SK-N-SH (cell line): ENCODE results near the gene R3HDM2. TPM values are rescaled to one million over a fixed set of nuclear protein-coding genes. Genes with fewer than 3 reads are reported as not detected.

Experiments
- CTCF ChIA-PET: fragments of 300-600, 350-600 bp; formaldehyde crosslinking; extraction: SDS; loops from one replicate; lab custom pipeline; 2021; lab: Yijun Ruan, JAX
- POLR2A ChIA-PET: fragments of 350-600 bp; sonication (Branson Sonifier 250); formaldehyde crosslinking; extraction: SDS; loops from one replicate; lab custom pipeline; 2020; ENCODE audit warnings: antibody characterized with exemption, inconsistent platforms; lab: Yijun Ruan, JAX
- DNase-seq: peaks from one replicate; pipeline ENCODE4 v3.0.0; 2012
- H2AFZ ChIP-seq: fragments of 200-600 bp; sonication (generic); 2 replicates; pipeline ENCODE4 v1.8.1; 2016; ENCODE audit warnings: antibody characterized with exemption, mild to moderate bottlenecking, low read depth
- H3F3A ChIP-seq: fragments of 200-600 bp; sonication (generic); replicated peaks from 2 replicates; pipeline ENCODE3; 2016; ENCODE audit warnings: antibody characterized with exemption, mild to moderate bottlenecking; ENCODE audit not compliant: insufficient read depth
- H3K27ac ChIP-seq, 2 experiments: fragments of 200-500 bp in 1 of 2; fragments of 200-600 bp in 1 of 2; sonication (Bioruptor generic) in 1 of 2; sonication (generic), shearing (Covaris generic) in 1 of 2; 2 replicates each; pipeline versions ENCODE4 v1.5.1 to v1.6.1; 2014 to 2016; ENCODE audit warnings: low read depth in 2 of 2, inconsistent platforms in 1 of 2, low read length in 1 of 2, mild to moderate bottlenecking in 1 of 2, mixed read lengths in 1 of 2
- H3K27me3 ChIP-seq: fragments of 200-600 bp; sonication (generic), shearing (Covaris generic); 2 replicates; pipeline ENCODE4 v1.6.1; 2016; ENCODE audit warnings: mixed run types; ENCODE audit not compliant: insufficient read depth
- H3K36me3 ChIP-seq, 2 experiments: fragments of 200-500 bp in 1 of 2; fragments of 200-600 bp in 1 of 2; sonication (Bioruptor generic) in 1 of 2; sonication (generic) in 1 of 2; replicated peaks in 1 of 2; 2 replicates each; pipeline versions ENCODE3 to v1.5.1; 2014 to 2016; ENCODE audit warnings: low read length in 1 of 2, mild to moderate bottlenecking in 1 of 2; ENCODE audit not compliant: insufficient read depth in 2 of 2, control insufficient read depth in 1 of 2
- H3K4me1 ChIP-seq, 2 experiments: fragments of 200-500 bp in 1 of 2; fragments of 200-600 bp in 1 of 2; sonication (Bioruptor generic) in 1 of 2; sonication (generic), shearing (Covaris generic) in 1 of 2; 2 replicates each; pipeline versions ENCODE4 v1.5.1 to v1.6.1; 2014 to 2016; ENCODE audit warnings: low read depth in 1 of 2, low read length in 1 of 2, mixed run types in 1 of 2; ENCODE audit not compliant: insufficient read depth in 2 of 2, control insufficient read depth in 1 of 2
- H3K4me2 ChIP-seq: fragments of 200-600 bp; sonication (generic), shearing (Covaris generic); 2 replicates; pipeline ENCODE4 v1.6.1; 2017; ENCODE audit warnings: mixed run types
- H3K4me3 ChIP-seq, 2 experiments: fragments of 200-500 bp in 1 of 2; fragments of 200-600 bp in 1 of 2; sonication (Bioruptor generic) in 1 of 2; sonication (generic), shearing (Covaris generic) in 1 of 2; 2 replicates each; pipeline versions ENCODE4 v1.5.1 to v1.8.1; 2014 to 2016; ENCODE audit warnings: low read depth in 2 of 2, inconsistent platforms in 1 of 2, low read length in 1 of 2, mild to moderate bottlenecking in 1 of 2, mixed read lengths in 1 of 2, moderate library complexity in 1 of 2
- H3K79me2 ChIP-seq: fragments of 200-600 bp; sonication (generic); 2 replicates; pipeline ENCODE4 v1.8.1; 2017; ENCODE audit warnings: mild to moderate bottlenecking; ENCODE audit not compliant: insufficient read depth
- H3K9ac ChIP-seq: fragments of 200-600 bp; sonication (generic); 2 replicates; pipeline ENCODE4 v1.6.1; 2017; ENCODE audit warnings: mixed run types
- H3K9me2 ChIP-seq: fragments of 200-600 bp; sonication (generic); 2 replicates; pipeline ENCODE4 v1.6.1; 2017; ENCODE audit warnings: mixed run types
- H3K9me3 ChIP-seq: fragments of 200-600 bp; sonication (generic); 2 replicates; pipeline ENCODE4 v1.6.1; 2017; ENCODE audit warnings: mixed run types, mild to moderate bottlenecking, moderate library complexity
- H4K20me1 ChIP-seq: fragments of 200-600 bp; sonication (generic); 2 replicates; pipeline ENCODE4 v1.6.1; 2017; ENCODE audit warnings: mild to moderate bottlenecking, mixed run types; ENCODE audit not compliant: insufficient read depth
- CTCF ChIP-seq: fragments of 200-600 bp; sonication (generic); IDR thresholded peaks from 2 replicates; pipeline ENCODE4 v1.6.1; 2017; ENCODE audit warnings: antibody characterized with exemption, mild to moderate bottlenecking, moderate library complexity
- FOSL2 ChIP-seq: IDR thresholded peaks from 2 replicates; pipeline ENCODE4 v1.4.0; 2012; ENCODE audit warnings: low read depth, mild to moderate bottlenecking, moderate library complexity, borderline replicate concordance
- FOXJ3 ChIP-seq: sonication (generic); formaldehyde crosslinking; IDR thresholded peaks from 2 replicates; pipeline ENCODE4 v1.5.1; 2020; ENCODE audit warnings: mild to moderate bottlenecking, missing genetic modification reagents
- IRF3 ChIP-seq: fragments of 150-350 bp; IDR thresholded peaks from 2 replicates; pipeline ENCODE4 v1.6.1; 2016; ENCODE audit warnings: mild to moderate bottlenecking, low read depth, low read length
- MEF2A ChIP-seq: IDR thresholded peaks from 2 replicates; pipeline ENCODE4 v1.4.0; 2012; ENCODE audit warnings: low read depth, borderline replicate concordance
- MXI1 ChIP-seq: IDR thresholded peaks from 2 replicates; pipeline ENCODE4 v1.6.1; 2012; ENCODE audit warnings: mild to moderate bottlenecking, low read depth, low read length, improper control_type of control experiment
- NRF1 ChIP-seq: IDR thresholded peaks from 2 replicates; pipeline ENCODE4 v1.6.1; 2012; ENCODE audit warnings: low read depth, mild to moderate bottlenecking, low read length
- PBX3 ChIP-seq: IDR thresholded peaks from 2 replicates; pipeline ENCODE4; 2012
- RFX5 ChIP-seq: IDR thresholded peaks from 2 replicates; pipeline ENCODE4 v1.6.1; 2012; ENCODE audit warnings: mild to moderate bottlenecking, improper control_type of control experiment, low read length
- RXRA ChIP-seq: IDR thresholded peaks from 2 replicates; pipeline ENCODE4 v1.4.0; 2012; ENCODE audit warnings: low read depth, mild to moderate bottlenecking, borderline replicate concordance
- SIN3A ChIP-seq: IDR thresholded peaks from 2 replicates; pipeline ENCODE4 v1.6.1; 2012; ENCODE audit warnings: low read depth, mild to moderate bottlenecking, low read length, moderate library complexity, borderline replicate concordance
- SMC3 ChIP-seq: IDR thresholded peaks from 2 replicates; pipeline ENCODE4 v1.6.1; 2012; ENCODE audit warnings: low read depth, low read length, improper control_type of control experiment
- TEAD4 ChIP-seq: IDR thresholded peaks from 2 replicates; pipeline ENCODE4 v1.4.0; 2012; ENCODE audit warnings: mild to moderate bottlenecking, borderline replicate concordance; ENCODE audit not compliant: insufficient read depth
- USF1 ChIP-seq: IDR thresholded peaks from 2 replicates; pipeline ENCODE4 v1.4.0; 2012; ENCODE audit warnings: low read depth, borderline replicate concordance
- WGBS: methylation state at CpG from one replicate; pipeline ENCODE4 v1.1.6; 2017; ENCODE audit warnings: low lambda C conversion rate; 5-methylcytosine and 5-hydroxymethylcytosine counted together
- polyA plus RNA-seq, 3 experiments: library from polyadenylated mRNA; depleted of rRNA; stranded (reverse); fragments of >200 nt; gene quantifications; 2 replicates each; pipeline ENCODE4 v1.2.3, GENCODE V29; 2012

R3HDM2 gene
- polyA plus RNA-seq, 1 of the 3 experiments (the other 2 are of a cell fraction), result 23.1 TPM

GRCh38 chr12:57237932-57238853, 192.7 kb downstream of the R3HDM2 start:
- 0 out of 2 replicates have a peak overlapping the region, but pooled peaks have one; percentile 96 for H3K4me2 ChIP-seq
- no peaks in the 10 kb centered on the region for H3K79me2 ChIP-seq
- H2AFZ ChIP-seq, result 0 out of 2 replicates have a peak overlapping the region, but pooled peaks have one; percentile 62
- peaks cover 9 to 18% of the 10 kb centered on the region in 2 experiments for H3K36me3 ChIP-seq
- DNase-seq, result peak; percentile 73
- CTCF ChIA-PET, result interaction anchor here (0.6 to 31.5 kb wide), 32 partner anchors 11 to 688 kb away, joined by 3 to 937 read pairs (median 4); partner anchors contain the start of genes GLI1, INHBE, LRP1 and NXPH4
- peaks cover 23 to 57% of the 10 kb centered on the region in 2 experiments; a peak in 2 of 4 replicates for H3K4me1 ChIP-seq
- H4K20me1 ChIP-seq, result no peaks in the 10 kb centered on the region
- H3K27me3 ChIP-seq, result peaks cover 19% of the 10 kb centered on the region; the same call in 1 of the 2 replicates
- no peak for TF ChIP-seq TEAD4
- no peak for TF ChIP-seq FOXJ3
- TF ChIP-seq PBX3, result no peak
- TF ChIP-seq RFX5, result no peak
- no peak for TF ChIP-seq SIN3A
- TF ChIP-seq CTCF, result no peak
- no peak for TF ChIP-seq USF1
- no peak for TF ChIP-seq MEF2A
- TF ChIP-seq NRF1, result no peak
- TF ChIP-seq MXI1, result no peak
- no peak for TF ChIP-seq SMC3
- TF ChIP-seq IRF3, result no peak
- no peak for TF ChIP-seq RXRA
- no peak for TF ChIP-seq FOSL2
- POLR2A ChIA-PET, result interaction anchor here (0.9 to 5.6 kb wide), 7 partner anchors 8 to 63 kb away, joined by 3 to 43 read pairs (median 3); partner anchors contain the start of gene SHMT2
- peaks cover 14% of the 10 kb centered on the region for H3F3A ChIP-seq
- H3K9ac ChIP-seq, result no peak overlapping the region
- H3K27ac ChIP-seq, result no peak overlapping the region
- H3K9me2 ChIP-seq, result no peaks in the 10 kb centered on the region
- peak overlapping the region in 1 of 2 experiments; percentile 58; a peak in 1 of 4 replicates for H3K4me3 ChIP-seq
- H3K9me3 ChIP-seq, result no peaks in the 10 kb centered on the region
- 42% methylated on average over 47 of the region's 63 CpGs for WGBS
